GM18519 (cell line): Measurements from ENCODE around the gene PCGF2.

ENCODE experiments used
- ATAC-seq: cut with Tn5 transposase; IDR thresholded peaks from one replicate; pipeline ENCODE4 v1.9.1; 2021; ENCODE audit warnings: mild to moderate bottlenecking, moderate library complexity; ENCODE audit not compliant: unreplicated experiment, low FRiP score

PCGF2 gene

GRCh38 chr17:38704606-38705522 lies 43.3 kb downstream of the PCGF2 start, which contains the start of gene MLLT6:
TSS of gene MLLT6 (plus strand) at chr17:38705273. CDS start at chr17:38705633, 360 bp downstream.
- ATAC-seq: no peak

- ATAC-seq: no peak
Measured at GRCh38 chr17:38703742-38704605, 44.2 kb downstream of the PCGF2 start.

GRCh38 chr17:38702916-38703741 lies 45.0 kb downstream of the PCGF2 start:
- ATAC-seq: no peak

GRCh38 chr17:38702166-38702915 lies 45.8 kb downstream of the PCGF2 start:
- peak; percentile 32 for ATAC-seq

GRCh38 chr17:38701504-38702165 lies 46.5 kb downstream of the PCGF2 start:
- peak; percentile 22 for ATAC-seq

GRCh38 chr17:38698760-38699159 lies 49.4 kb downstream of the PCGF2 start:
- no peak for ATAC-seq

- ATAC-seq: no peak
Measured at GRCh38 chr17:38697061-38697820, 50.9 kb downstream of the PCGF2 start.

GRCh38 chr17:38693700-38694329 lies 54.3 kb downstream of the PCGF2 start:
- ATAC-seq: no peak

- no peak for ATAC-seq
Measured at GRCh38 chr17:38691154-38691553, 57.0 kb downstream of the PCGF2 start.

- no peak for ATAC-seq
Measured at GRCh38 chr17:38690386-38690785, 57.8 kb downstream of the PCGF2 start.

GRCh38 chr17:38687286-38687685 lies 60.9 kb downstream of the PCGF2 start:
- ATAC-seq: no peak

- ATAC-seq: no peak
Measured at GRCh38 chr17:38685491-38685890, 62.6 kb downstream of the PCGF2 start.
